ENCODE measurements around the gene BID.

- TF ChIP-seq POLR2A (IDR thresholded peaks at IDR 0.05) (no peak), CTCF (IDR thresholded peaks at IDR 0.05) (peak; percentile 59 to 76 (median 67))
These were observed 31.8 kb downstream of the BID start for GRCh38 chr22:17742527-17742902.
